Gastrocnemius medialis (tissue), 4 donors: ENCODE results near the gene GJB4. TPM values are rescaled to one million over a fixed set of nuclear protein-coding genes. Genes with fewer than 3 reads are reported as not detected.

Source experiments
- ATAC-seq, 2 donors: fragments of 150-250 bp; one replicate each; pipeline ENCODE4 v1.9.1; 2016
- DNase-seq, 2 donors: peaks; one replicate each; pipeline ENCODE4 v3.0.0-alpha.2; 2019
- H3K27ac ChIP-seq, 4 donors: fragments of 200-600 bp; sonication (generic); 1 replicate in 1 of 4; 2 replicates in 3 of 4; pipeline ENCODE4 v1.5.1; 2016 to 2018; ENCODE audit warnings: mild to moderate bottlenecking in 2 of 4, moderate library complexity in 1 of 4
- H3K27me3 ChIP-seq, 3 donors: fragments of 200-600 bp; sonication (generic) in 2 of 3; 1 replicate in 1 of 3; 2 replicates in 2 of 3; pipeline versions ENCODE4 v1.5.1 to v1.6.0; 2016 to 2019; ENCODE audit warnings: mild to moderate bottlenecking in 1 of 3, moderate library complexity in 1 of 3
- H3K36me3 ChIP-seq, 2 donors: fragments of 200-600 bp; sonication (generic) in 1 of 2; one replicate each; pipeline ENCODE4 v1.5.1; 2017 to 2018
- H3K4me1 ChIP-seq, 2 donors: fragments of 200-600 bp; sonication (generic) in 1 of 2; one replicate each; pipeline ENCODE4 v1.5.1; 2016 to 2017; ENCODE audit warnings: mild to moderate bottlenecking in 2 of 2
- H3K4me3 ChIP-seq, 4 donors: fragments of 200-600 bp; sonication (generic) in 3 of 4; 1 replicate in 1 of 4; 2 replicates in 3 of 4; pipeline ENCODE4 v1.5.1; 2016 to 2019; ENCODE audit warnings: mild to moderate bottlenecking in 2 of 4
- H3K9me3 ChIP-seq, 3 donors: fragments of 200-600 bp; sonication (generic) in 2 of 3; 1 replicate in 1 of 3; 2 replicates in 2 of 3; pipeline ENCODE4 v1.5.1; 2016 to 2019
- CTCF ChIP-seq, 5 experiments: fragments of 450-650 bp in 3 of 5; fragments of 200-600 bp in 2 of 5; sonication (generic) in 2 of 5; IDR thresholded peaks in 4 of 5; conservative IDR thresholded peaks in 1 of 5; 1 replicate in 4 of 5; 2 replicates in 1 of 5; pipeline ENCODE4 v1.5.1; 2016 to 2019; ENCODE audit warnings: antibody characterized with exemption in 5 of 5, mild to moderate bottlenecking in 3 of 5, moderate library complexity in 3 of 5
- POLR2A ChIP-seq, 2 donors: fragments of 450-650 bp; IDR thresholded peaks; one replicate each; pipeline ENCODE4 v1.6.1; 2017; ENCODE audit warnings: antibody characterized with exemption in 2 of 2, mild to moderate bottlenecking in 2 of 2, moderate library complexity in 2 of 2
- in situ Hi-C, 4 donors: fragments of 200-750 bp; cut with MboI; loops; one replicate each; pipeline versions ENCODE4 v1.15.0 to v1.8.0; 2017; ENCODE audit warnings: low sequenced_read_pairs in 4 of 4
- intact Hi-C: fragments of 100-400 bp; cut with DNase I; formaldehyde crosslinking; loops from one replicate; pipeline ENCODE4 v1.15.1; 2023; ENCODE audit warnings: low total_unique reads
- total RNA-seq, 4 donors: library from RNA; depleted of rRNA; stranded (reverse); fragments of >200 nt; gene quantifications; one replicate each; pipeline versions ENCODE4 v1.1.0 to v1.2.3, GENCODE V29; 2016

GJB4 gene
- total RNA-seq, 4 donors from 2014 or later: not detected

GRCh38 chr1:34778381-34778780 is 18.8 kb downstream of the GJB4 start:
- Histone ChIP-seq H3K27me3 (peaks cover 42 to 48% (median 45%) of the 10 kb centered on the region in 3 donors), H3K27ac (no peak overlapping the region), H3K9me3 (no peaks in the 10 kb centered on the region), H3K4me1 (peaks cover 0 to 7% of the 10 kb centered on the region in 2 donors), H3K36me3 (no peaks in the 10 kb centered on the region), H3K4me3 (no peak overlapping the region)
- in situ Hi-C loops (no loop called here), intact Hi-C loops (no loop called here)
- TF ChIP-seq CTCF (IDR thresholded peaks at IDR 0.05 in 4 of 5, conservative IDR thresholded peaks at IDR 0.05 in 1 of 5) (no peak), POLR2A (IDR thresholded peaks at IDR 0.05) (no peak)
- ATAC-seq (no peak), DNase-seq (no peak)

- intact Hi-C loops: no loop called here
- Histone ChIP-seq H3K27me3 (peaks cover 43 to 48% (median 45%) of the 10 kb centered on the region in 3 donors), H3K27ac (no peak overlapping the region), H3K4me1 (peaks cover 0 to 7% of the 10 kb centered on the region in 2 donors), H3K4me3 (no peak overlapping the region), H3K9me3 (no peaks in the 10 kb centered on the region), H3K36me3 (no peaks in the 10 kb centered on the region)
- in situ Hi-C loops: no loop called here
- no peak for DNase-seq
- ATAC-seq: no peak
- TF ChIP-seq CTCF (IDR thresholded peaks at IDR 0.05 in 4 of 5, conservative IDR thresholded peaks at IDR 0.05 in 1 of 5) (no peak), POLR2A (IDR thresholded peaks at IDR 0.05) (no peak)
Measured at GRCh38 chr1:34779005-34779404, 19.5 kb downstream of the GJB4 start.

- in situ Hi-C loops (no loop called here), intact Hi-C loops (no loop called here)
- no peak for TF ChIP-seq CTCF (IDR thresholded peaks at IDR 0.05 in 4 of 5, conservative IDR thresholded peaks at IDR 0.05 in 1 of 5)
- TF ChIP-seq POLR2A (IDR thresholded peaks at IDR 0.05): no peak
- DNase-seq (no peak), ATAC-seq (no peak)
- no peaks in the 10 kb centered on the region for H3K9me3 ChIP-seq
- H3K4me1 ChIP-seq: peaks cover 0 to 7% of the 10 kb centered on the region in 2 donors
- no peaks in the 10 kb centered on the region for H3K36me3 ChIP-seq
- H3K27me3 ChIP-seq: peaks cover 43 to 48% (median 45%) of the 10 kb centered on the region in 3 donors
- no peak overlapping the region for H3K4me3 ChIP-seq
- H3K27ac ChIP-seq: no peak overlapping the region
Measured at GRCh38 chr1:34779526-34779925, 20.0 kb downstream of the GJB4 start.

- no peak for TF ChIP-seq CTCF (IDR thresholded peaks at IDR 0.05 in 4 of 5, conservative IDR thresholded peaks at IDR 0.05 in 1 of 5)
- no peak for TF ChIP-seq POLR2A (IDR thresholded peaks at IDR 0.05)
- Histone ChIP-seq H3K4me3 (no peak overlapping the region), H3K4me1 (peaks cover 0 to 7% of the 10 kb centered on the region in 2 donors), H3K9me3 (no peaks in the 10 kb centered on the region), H3K27me3 (peaks cover 43 to 48% (median 45%) of the 10 kb centered on the region in 3 donors), H3K36me3 (no peaks in the 10 kb centered on the region), H3K27ac (no peak overlapping the region)
- no peak for ATAC-seq
- intact Hi-C loops: no loop called here
- in situ Hi-C loops: no loop called here
- no peak for DNase-seq
Measured at GRCh38 chr1:34779962-34780361, 20.4 kb downstream of the GJB4 start.

GRCh38 chr1:34780528-34780927 is 21.0 kb downstream of the GJB4 start:
- no peak overlapping the region for H3K4me3 ChIP-seq
- H3K4me1 ChIP-seq: peaks cover 0 to 7% of the 10 kb centered on the region in 2 donors
- H3K27ac ChIP-seq: no peak overlapping the region
- ATAC-seq (no peak), DNase-seq (no peak)
- intact Hi-C loops (no loop called here), in situ Hi-C loops (no loop called here)
- H3K9me3 ChIP-seq: no peaks in the 10 kb centered on the region
- H3K27me3 ChIP-seq: peaks cover 43 to 48% (median 45%) of the 10 kb centered on the region in 3 donors
- TF ChIP-seq POLR2A (IDR thresholded peaks at IDR 0.05): no peak
- TF ChIP-seq CTCF (IDR thresholded peaks at IDR 0.05 in 4 of 5, conservative IDR thresholded peaks at IDR 0.05 in 1 of 5): no peak
- no peaks in the 10 kb centered on the region for H3K36me3 ChIP-seq
